GM13977 (cell line): ENCODE data around the gene SNAP47.

Experiments
- DNase-seq: peaks from one replicate; pipeline ENCODE4 v3.0.0; 2012; ENCODE audit warnings: low spot score
- in situ Hi-C: fragments of 300-500 bp; cut with MboI; formaldehyde crosslinking; loops from one replicate; pipeline ENCODE4 v1.12.0; 2022; ENCODE audit warnings: low sequenced_read_pairs, low pct_unique_long_range_greater_than_20kb, mixed read lengths, inconsistent platforms; ENCODE audit not compliant: unreplicated experiment
- TF ChIP-seq, protein P1 (sequence below): IDR thresholded peaks from 2 replicates; pipeline ENCODE4 v1.5.1; 2012; ENCODE audit warnings: mild to moderate bottlenecking, control low read depth; ENCODE audit not compliant: insufficient read depth; ENCODE audit errors: extremely low read depth, missing control alignments

SNAP47 gene

GRCh38 chr1:227777646-227778045 is 42.4 kb downstream of the SNAP47 start:
- TF ChIP-seq, protein P1, sequence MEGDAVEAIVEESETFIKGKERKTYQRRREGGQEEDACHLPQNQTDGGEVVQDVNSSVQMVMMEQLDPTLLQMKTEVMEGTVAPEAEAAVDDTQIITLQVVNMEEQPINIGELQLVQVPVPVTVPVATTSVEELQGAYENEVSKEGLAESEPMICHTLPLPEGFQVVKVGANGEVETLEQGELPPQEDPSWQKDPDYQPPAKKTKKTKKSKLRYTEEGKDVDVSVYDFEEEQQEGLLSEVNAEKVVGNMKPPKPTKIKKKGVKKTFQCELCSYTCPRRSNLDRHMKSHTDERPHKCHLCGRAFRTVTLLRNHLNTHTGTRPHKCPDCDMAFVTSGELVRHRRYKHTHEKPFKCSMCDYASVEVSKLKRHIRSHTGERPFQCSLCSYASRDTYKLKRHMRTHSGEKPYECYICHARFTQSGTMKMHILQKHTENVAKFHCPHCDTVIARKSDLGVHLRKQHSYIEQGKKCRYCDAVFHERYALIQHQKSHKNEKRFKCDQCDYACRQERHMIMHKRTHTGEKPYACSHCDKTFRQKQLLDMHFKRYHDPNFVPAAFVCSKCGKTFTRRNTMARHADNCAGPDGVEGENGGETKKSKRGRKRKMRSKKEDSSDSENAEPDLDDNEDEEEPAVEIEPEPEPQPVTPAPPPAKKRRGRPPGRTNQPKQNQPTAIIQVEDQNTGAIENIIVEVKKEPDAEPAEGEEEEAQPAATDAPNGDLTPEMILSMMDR = no peak
- no peak for DNase-seq
- in situ Hi-C loops = no loop called here

GRCh38 chr1:227778401-227778947 is 43.2 kb downstream of the SNAP47 start:
- in situ Hi-C loops = no loop called here
- TF ChIP-seq, protein P1 = no peak
- DNase-seq = no peak

DNA sequence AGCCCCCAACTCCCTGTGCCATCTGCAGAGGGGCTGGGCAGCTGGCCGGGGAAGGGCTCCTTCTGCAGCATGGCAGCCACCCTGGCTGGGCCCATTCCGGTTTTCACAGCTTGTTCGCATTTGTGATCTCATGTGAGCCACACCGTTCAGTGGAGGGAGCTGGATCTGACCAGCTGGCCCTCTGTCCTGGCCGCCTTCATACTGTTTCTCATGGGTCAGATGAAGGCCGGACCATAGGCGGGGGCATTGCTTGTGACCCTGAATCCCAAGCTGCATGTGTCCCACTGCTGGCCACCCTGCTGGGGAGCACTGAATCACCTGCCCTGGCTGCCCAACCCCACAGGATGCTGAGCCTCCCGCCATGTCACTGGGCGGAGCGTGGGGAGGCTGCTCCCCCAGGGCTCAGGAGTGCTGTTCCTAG is 43.8 kb downstream of the SNAP47 start:
- in situ Hi-C loops = no loop called here
- no peak for DNase-seq
- TF ChIP-seq, protein P1 = no peak

- in situ Hi-C loops = no loop called here
- TF ChIP-seq, protein P1 = no peak
- no peak for DNase-seq
These were observed 44.5 kb downstream of the SNAP47 start for GRCh38 chr1:227779685-227780084.

GRCh38 chr1:227780101-227781044 is 45.1 kb downstream of the SNAP47 start:
- TF ChIP-seq, protein P1 = no peak
- in situ Hi-C loops = no loop called here
- no peak for DNase-seq

DNA sequence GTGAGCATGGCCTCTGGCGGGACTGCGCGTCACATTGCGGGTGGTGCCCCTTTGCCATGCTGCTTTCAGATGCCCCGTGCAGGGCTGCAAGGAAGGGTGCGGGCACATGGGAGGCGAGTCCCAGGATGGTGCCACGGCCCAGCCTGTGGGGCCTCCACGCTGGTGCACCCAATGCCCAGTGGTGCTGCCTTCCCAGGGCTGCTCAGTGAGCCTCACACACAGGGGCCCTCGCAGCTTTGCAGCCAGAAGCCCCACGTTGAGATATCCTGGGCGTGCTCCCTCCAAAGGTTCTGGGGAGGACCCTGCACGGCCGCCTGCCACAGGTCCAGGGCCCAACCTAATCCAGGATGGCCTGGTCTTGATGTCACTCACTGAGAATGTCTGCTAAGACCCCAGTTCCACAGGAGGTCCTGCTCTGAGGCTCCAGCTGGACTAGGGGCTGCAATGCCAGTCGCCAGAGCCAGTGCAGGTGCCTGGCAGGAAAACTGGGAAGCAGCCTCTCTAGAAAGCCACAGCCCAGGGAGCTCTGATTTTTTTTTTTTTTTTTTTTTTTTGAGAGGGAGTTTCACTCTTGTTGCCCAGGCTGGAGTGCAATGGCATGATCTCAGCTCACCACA is 46.2 kb downstream of the SNAP47 start:
- in situ Hi-C loops = no loop called here
- no peak for DNase-seq
- TF ChIP-seq, protein P1 = no peak
